SK-N-SH (cell line): Measurements from ENCODE around the gene TEKTIP1. TPM values are rescaled to one million over a fixed set of nuclear protein-coding genes. Genes with fewer than 3 reads are reported as not detected.

Experiments used
- CTCF ChIA-PET: fragments of 300-600, 350-600 bp; formaldehyde crosslinking; extraction: SDS; loops from one replicate; lab custom pipeline; 2021; lab: Yijun Ruan, JAX
- POLR2A ChIA-PET: fragments of 350-600 bp; sonication (Branson Sonifier 250); formaldehyde crosslinking; extraction: SDS; loops from one replicate; lab custom pipeline; 2020; ENCODE audit warnings: antibody characterized with exemption, inconsistent platforms; lab: Yijun Ruan, JAX
- DNase-seq: peaks from one replicate; pipeline ENCODE4 v3.0.0; 2012
- H2AFZ ChIP-seq: fragments of 200-600 bp; sonication (generic); 2 replicates; pipeline ENCODE4 v1.8.1; 2016; ENCODE audit warnings: antibody characterized with exemption, mild to moderate bottlenecking, low read depth
- H3F3A ChIP-seq: fragments of 200-600 bp; sonication (generic); replicated peaks from 2 replicates; pipeline ENCODE3; 2016; ENCODE audit warnings: antibody characterized with exemption, mild to moderate bottlenecking; ENCODE audit not compliant: insufficient read depth
- H3K27ac ChIP-seq, 2 experiments: fragments of 200-500 bp in 1 of 2; fragments of 200-600 bp in 1 of 2; sonication (Bioruptor generic) in 1 of 2; sonication (generic), shearing (Covaris generic) in 1 of 2; 2 replicates each; pipeline versions ENCODE4 v1.5.1 to v1.6.1; 2014 to 2016; ENCODE audit warnings: low read depth in 2 of 2, inconsistent platforms in 1 of 2, low read length in 1 of 2, mild to moderate bottlenecking in 1 of 2, mixed read lengths in 1 of 2
- H3K27me3 ChIP-seq: fragments of 200-600 bp; sonication (generic), shearing (Covaris generic); 2 replicates; pipeline ENCODE4 v1.6.1; 2016; ENCODE audit warnings: mixed run types; ENCODE audit not compliant: insufficient read depth
- H3K36me3 ChIP-seq, 2 experiments: fragments of 200-500 bp in 1 of 2; fragments of 200-600 bp in 1 of 2; sonication (Bioruptor generic) in 1 of 2; sonication (generic) in 1 of 2; replicated peaks in 1 of 2; 2 replicates each; pipeline versions ENCODE3 to v1.5.1; 2014 to 2016; ENCODE audit warnings: low read length in 1 of 2, mild to moderate bottlenecking in 1 of 2; ENCODE audit not compliant: insufficient read depth in 2 of 2, control insufficient read depth in 1 of 2
- H3K4me1 ChIP-seq, 2 experiments: fragments of 200-500 bp in 1 of 2; fragments of 200-600 bp in 1 of 2; sonication (Bioruptor generic) in 1 of 2; sonication (generic), shearing (Covaris generic) in 1 of 2; 2 replicates each; pipeline versions ENCODE4 v1.5.1 to v1.6.1; 2014 to 2016; ENCODE audit warnings: low read depth in 1 of 2, low read length in 1 of 2, mixed run types in 1 of 2; ENCODE audit not compliant: insufficient read depth in 2 of 2, control insufficient read depth in 1 of 2
- H3K4me2 ChIP-seq: fragments of 200-600 bp; sonication (generic), shearing (Covaris generic); 2 replicates; pipeline ENCODE4 v1.6.1; 2017; ENCODE audit warnings: mixed run types
- H3K4me3 ChIP-seq, 2 experiments: fragments of 200-500 bp in 1 of 2; fragments of 200-600 bp in 1 of 2; sonication (Bioruptor generic) in 1 of 2; sonication (generic), shearing (Covaris generic) in 1 of 2; 2 replicates each; pipeline versions ENCODE4 v1.5.1 to v1.8.1; 2014 to 2016; ENCODE audit warnings: low read depth in 2 of 2, inconsistent platforms in 1 of 2, low read length in 1 of 2, mild to moderate bottlenecking in 1 of 2, mixed read lengths in 1 of 2, moderate library complexity in 1 of 2
- H3K79me2 ChIP-seq: fragments of 200-600 bp; sonication (generic); 2 replicates; pipeline ENCODE4 v1.8.1; 2017; ENCODE audit warnings: mild to moderate bottlenecking; ENCODE audit not compliant: insufficient read depth
- H3K9ac ChIP-seq: fragments of 200-600 bp; sonication (generic); 2 replicates; pipeline ENCODE4 v1.6.1; 2017; ENCODE audit warnings: mixed run types
- H3K9me2 ChIP-seq: fragments of 200-600 bp; sonication (generic); 2 replicates; pipeline ENCODE4 v1.6.1; 2017; ENCODE audit warnings: mixed run types
- H3K9me3 ChIP-seq: fragments of 200-600 bp; sonication (generic); 2 replicates; pipeline ENCODE4 v1.6.1; 2017; ENCODE audit warnings: mixed run types, mild to moderate bottlenecking, moderate library complexity
- H4K20me1 ChIP-seq: fragments of 200-600 bp; sonication (generic); 2 replicates; pipeline ENCODE4 v1.6.1; 2017; ENCODE audit warnings: mild to moderate bottlenecking, mixed run types; ENCODE audit not compliant: insufficient read depth
- ELF1 ChIP-seq: IDR thresholded peaks from 2 replicates; pipeline ENCODE4 v1.4.0; 2012
- EZH2phosphoT487 ChIP-seq: fragments of 200-600 bp; sonication (generic); IDR thresholded peaks from 2 replicates; pipeline ENCODE4 v1.6.1; 2017; ENCODE audit warnings: low read depth, mixed run types, mild to moderate bottlenecking, antibody characterized with exemption, moderate library complexity, borderline replicate concordance
- FOSL2 ChIP-seq: IDR thresholded peaks from 2 replicates; pipeline ENCODE4 v1.4.0; 2012; ENCODE audit warnings: low read depth, mild to moderate bottlenecking, moderate library complexity, borderline replicate concordance
- FOXJ3 ChIP-seq: sonication (generic); formaldehyde crosslinking; IDR thresholded peaks from 2 replicates; pipeline ENCODE4 v1.5.1; 2020; ENCODE audit warnings: mild to moderate bottlenecking, missing genetic modification reagents
- GABPA ChIP-seq: IDR thresholded peaks from 2 replicates; pipeline ENCODE4 v1.4.0; 2012; ENCODE audit warnings: low read depth, mild to moderate bottlenecking
- NRF1 ChIP-seq: IDR thresholded peaks from 2 replicates; pipeline ENCODE4 v1.6.1; 2012; ENCODE audit warnings: low read depth, mild to moderate bottlenecking, low read length
- RFX5 ChIP-seq: IDR thresholded peaks from 2 replicates; pipeline ENCODE4 v1.6.1; 2012; ENCODE audit warnings: mild to moderate bottlenecking, improper control_type of control experiment, low read length
- RXRA ChIP-seq: IDR thresholded peaks from 2 replicates; pipeline ENCODE4 v1.4.0; 2012; ENCODE audit warnings: low read depth, mild to moderate bottlenecking, borderline replicate concordance
- TAF1 ChIP-seq: IDR thresholded peaks from 2 replicates; pipeline ENCODE4 v1.6.1; 2012; ENCODE audit warnings: low read depth, mild to moderate bottlenecking, low read length, moderate library complexity, borderline replicate concordance
- YY1 ChIP-seq: IDR thresholded peaks from 2 replicates; pipeline ENCODE4 v1.4.0; 2012; ENCODE audit warnings: low read depth, mild to moderate bottlenecking
- WGBS: methylation state at CpG from one replicate; pipeline ENCODE4 v1.1.6; 2017; ENCODE audit warnings: low lambda C conversion rate; 5-methylcytosine and 5-hydroxymethylcytosine counted together
- polyA plus RNA-seq, 3 experiments: library from polyadenylated mRNA; depleted of rRNA; stranded (reverse); fragments of >200 nt; gene quantifications; 2 replicates each; pipeline ENCODE4 v1.2.3, GENCODE V29; 2012
- TF ChIP-seq, protein P1 (sequence below): fragments of 200-600 bp; sonication (generic); IDR thresholded peaks from 2 replicates; pipeline ENCODE4 v1.6.1; 2017; ENCODE audit warnings: antibody characterized with exemption, mild to moderate bottlenecking, moderate library complexity
- TF ChIP-seq, protein P2 (sequence below): fragments of 150-350 bp; IDR thresholded peaks from 2 replicates; pipeline ENCODE4 v1.6.1; 2017; ENCODE audit warnings: antibody characterized with exemption, low read length, low read depth, borderline replicate concordance

Gene TEKTIP1
- polyA plus RNA-seq, 1 of the 3 experiments (the other 2 are of a cell fraction), result 0.12 TPM

DNA sequence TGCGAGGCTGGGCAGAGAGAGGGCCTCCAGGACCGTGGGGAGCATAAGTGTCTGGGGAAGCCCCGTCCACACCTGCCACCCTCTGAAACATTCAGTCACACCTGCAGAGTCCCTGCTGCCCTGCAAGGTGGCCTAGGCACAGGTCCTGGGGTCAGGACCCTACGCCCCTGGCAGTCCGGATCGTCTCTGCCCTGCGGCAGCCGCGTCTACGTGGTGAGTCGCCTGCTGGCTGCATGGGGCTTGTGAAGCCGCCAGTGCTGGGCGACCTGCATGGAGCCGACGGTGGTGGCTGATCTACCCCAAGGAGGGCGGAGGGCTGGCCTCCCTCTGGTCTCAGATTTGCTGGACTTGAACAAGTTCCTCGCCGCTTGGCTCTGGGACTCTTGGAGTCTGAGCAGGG is 19.8 kb upstream of the TEKTIP1 start (continued):
- TF ChIP-seq, protein P1, sequence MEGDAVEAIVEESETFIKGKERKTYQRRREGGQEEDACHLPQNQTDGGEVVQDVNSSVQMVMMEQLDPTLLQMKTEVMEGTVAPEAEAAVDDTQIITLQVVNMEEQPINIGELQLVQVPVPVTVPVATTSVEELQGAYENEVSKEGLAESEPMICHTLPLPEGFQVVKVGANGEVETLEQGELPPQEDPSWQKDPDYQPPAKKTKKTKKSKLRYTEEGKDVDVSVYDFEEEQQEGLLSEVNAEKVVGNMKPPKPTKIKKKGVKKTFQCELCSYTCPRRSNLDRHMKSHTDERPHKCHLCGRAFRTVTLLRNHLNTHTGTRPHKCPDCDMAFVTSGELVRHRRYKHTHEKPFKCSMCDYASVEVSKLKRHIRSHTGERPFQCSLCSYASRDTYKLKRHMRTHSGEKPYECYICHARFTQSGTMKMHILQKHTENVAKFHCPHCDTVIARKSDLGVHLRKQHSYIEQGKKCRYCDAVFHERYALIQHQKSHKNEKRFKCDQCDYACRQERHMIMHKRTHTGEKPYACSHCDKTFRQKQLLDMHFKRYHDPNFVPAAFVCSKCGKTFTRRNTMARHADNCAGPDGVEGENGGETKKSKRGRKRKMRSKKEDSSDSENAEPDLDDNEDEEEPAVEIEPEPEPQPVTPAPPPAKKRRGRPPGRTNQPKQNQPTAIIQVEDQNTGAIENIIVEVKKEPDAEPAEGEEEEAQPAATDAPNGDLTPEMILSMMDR, result no peak

DNA sequence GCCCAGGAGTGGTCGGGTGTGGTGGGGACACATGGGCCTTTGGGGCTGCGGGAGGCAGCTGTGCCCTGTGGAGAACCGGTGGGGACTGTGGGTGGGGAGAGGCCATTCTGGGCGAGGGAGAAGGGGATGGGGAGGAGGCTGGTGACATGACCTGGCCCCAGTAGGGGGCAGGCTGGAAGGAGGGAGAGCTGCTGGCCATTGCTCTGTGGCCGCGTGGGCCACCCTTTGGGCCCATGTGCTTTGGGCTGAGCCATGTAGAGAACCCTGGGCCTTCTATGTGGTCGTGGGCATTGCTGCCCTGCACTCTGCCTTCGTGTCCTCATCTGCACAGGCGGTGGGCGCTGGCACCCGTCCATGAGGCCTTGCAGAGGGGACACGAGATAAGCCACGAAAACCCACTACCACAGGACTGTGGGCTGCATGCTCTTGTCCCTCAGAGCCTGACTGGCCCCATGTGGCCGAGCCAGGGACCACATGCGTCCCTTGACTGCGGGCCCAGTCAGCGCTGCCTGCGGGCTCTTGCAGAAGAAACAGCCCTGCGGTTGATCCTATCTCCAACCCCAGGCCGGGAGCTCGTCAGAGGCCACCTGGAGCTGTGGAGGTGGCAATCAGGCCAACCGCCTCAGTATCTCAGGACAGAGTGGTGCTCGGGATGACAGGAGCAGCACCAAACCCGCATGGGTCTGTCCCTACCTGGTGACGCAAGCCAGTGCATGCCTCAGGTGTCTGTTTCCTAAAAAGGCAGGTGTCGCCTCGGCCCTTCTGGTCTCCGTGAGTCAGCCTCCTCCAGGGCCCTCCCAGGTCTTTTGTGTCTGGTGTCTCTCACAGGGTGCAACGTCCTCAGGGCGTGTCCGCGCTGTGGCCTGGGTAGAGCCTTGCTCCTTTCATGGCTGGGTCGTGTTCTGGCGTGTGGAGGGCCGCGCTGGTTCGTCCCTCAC is 18.5 kb upstream of the TEKTIP1 start:
- ChIA-PET CTCF (no interaction called here), POLR2A (no interaction called here)
- no peaks in the 10 kb centered on the region for H3F3A ChIP-seq
- H3K36me3 ChIP-seq, result peaks cover 7 to 27% of the 10 kb centered on the region in 2 experiments
- no peak overlapping the region for H2AFZ ChIP-seq
- DNase-seq, result peak; percentile 66
- H3K9me2 ChIP-seq, result no peaks in the 10 kb centered on the region
- no peak for TF ChIP-seq RFX5
- TF ChIP-seq ELF1, result no peak
- TF ChIP-seq RXRA, result no peak
- TF ChIP-seq GABPA, result no peak
- TF ChIP-seq FOXJ3, result no peak
- TF ChIP-seq FOSL2, result no peak
- no peak for TF ChIP-seq NRF1
- no peak for TF ChIP-seq YY1
- TF ChIP-seq, protein P2, sequence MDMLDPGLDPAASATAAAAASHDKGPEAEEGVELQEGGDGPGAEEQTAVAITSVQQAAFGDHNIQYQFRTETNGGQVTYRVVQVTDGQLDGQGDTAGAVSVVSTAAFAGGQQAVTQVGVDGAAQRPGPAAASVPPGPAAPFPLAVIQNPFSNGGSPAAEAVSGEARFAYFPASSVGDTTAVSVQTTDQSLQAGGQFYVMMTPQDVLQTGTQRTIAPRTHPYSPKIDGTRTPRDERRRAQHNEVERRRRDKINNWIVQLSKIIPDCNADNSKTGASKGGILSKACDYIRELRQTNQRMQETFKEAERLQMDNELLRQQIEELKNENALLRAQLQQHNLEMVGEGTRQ, result no peak
- TF ChIP-seq, protein P1, result no peak
- TF ChIP-seq TAF1, result no peak
- no peak for TF ChIP-seq EZH2phosphoT487
- peaks cover 86% of the 10 kb centered on the region for H3K79me2 ChIP-seq
- no peak overlapping the region for H3K9ac ChIP-seq
- H3K27me3 ChIP-seq, result no peaks in the 10 kb centered on the region
- no peak overlapping the region; a peak in 1 of 4 replicates for H3K27ac ChIP-seq
- 94% methylated on average over 8 of the region's 37 CpGs for WGBS
- peaks cover 0 to 20% of the 10 kb centered on the region in 2 experiments; a peak in 1 of 4 replicates for H3K4me1 ChIP-seq
- H3K4me2 ChIP-seq, result no peak overlapping the region
- no peaks in the 10 kb centered on the region for H3K9me3 ChIP-seq
- peaks cover 79% of the 10 kb centered on the region for H4K20me1 ChIP-seq
- H3K4me3 ChIP-seq, result no peak overlapping the region
